ENCODE measurements around the gene EMSY. TPM values are rescaled to one million over a fixed set of nuclear protein-coding genes. Genes with fewer than 3 reads are reported as not detected.

Gene EMSY
- total RNA-seq, 1 experiment from 2014 or later, result 29.3 TPM

- peak; percentile 76 for DNase-seq
- Histone ChIP-seq H2AFZ (ENCODE audit: low read length) (no peak overlapping the region), H2BK5ac (ENCODE audit: insufficient read length, low read length) (no peak overlapping the region), H3K56ac (ENCODE audit: insufficient read length, low read depth, low read length) (no peak overlapping the region), H3K27me3 (ENCODE audit: insufficient read depth, low read length) (no peaks in the 10 kb centered on the region), H3K79me1 (ENCODE audit: insufficient read depth, low read depth, low read length, poor library complexity, severe bottlenecking) (no peaks in the 10 kb centered on the region), H2AK5ac (ENCODE audit: insufficient read length, low read length) (no peak overlapping the region), H3K23me2 (ENCODE audit: insufficient read length, low read depth, low read length, poor library complexity, severe bottlenecking) (no peaks in the 10 kb centered on the region), H3K27ac (ENCODE audit: insufficient read length, low read depth, low read length) (no peak overlapping the region), H4K20me1 (ENCODE audit: control insufficient read depth, insufficient read depth, insufficient read length) (no peaks in the 10 kb centered on the region), H2BK20ac (ENCODE audit: low read depth, low read length, poor library complexity, severe bottlenecking) (no peak overlapping the region), H2BK12ac (ENCODE audit: insufficient read length, low read depth, low read length) (no peak overlapping the region), H3K4me1 (ENCODE audit: insufficient read depth, low read length) (no peaks in the 10 kb centered on the region), H3T11ph (ENCODE audit: low read length) (no peak overlapping the region), H3K79me2 (ENCODE audit: insufficient read depth, low read length) (no peaks in the 10 kb centered on the region), H3K4ac (ENCODE audit: low read depth, low read length) (no peak overlapping the region), H4K5ac (ENCODE audit: insufficient read length, low read depth, low read length) (no peak overlapping the region), H3K9ac (ENCODE audit: extremely low read depth, insufficient read length, low read length) (no peak overlapping the region), H3K18ac (ENCODE audit: insufficient read length, low read depth, low read length) (no peak overlapping the region), H3K14ac (ENCODE audit: insufficient read depth, low read length) (no peak overlapping the region), H3K23ac (ENCODE audit: insufficient read length, low read depth, low read length) (no peak overlapping the region), H3K9me3 (ENCODE audit: control insufficient read depth, low read depth, low read length) (no peaks in the 10 kb centered on the region), H2BK120ac (ENCODE audit: low read depth, low read length, poor library complexity, severe bottlenecking) (no peak overlapping the region), H3K4me2 (ENCODE audit: insufficient read depth, insufficient read length, low read length) (no peak overlapping the region), H4K8ac (replicated peaks; ENCODE audit: insufficient read length, low read depth, low read length) (no peak overlapping the region), H2BK15ac (ENCODE audit: low read depth, low read length) (no peak overlapping the region), H4K91ac (ENCODE audit: insufficient read length, low read depth, low read length) (no peak overlapping the region)
- peak; percentile 45; the same call in 2 of the 3 replicates for TF ChIP-seq CTCF (conservative IDR thresholded peaks at IDR 0.05)
- Mint-ChIP-seq H3K9me3 (no peaks in the 10 kb centered on the region), H3K4me3 (no peak overlapping the region), H3K27me3 (ENCODE audit: low read depth) (0 out of 2 replicates have a peak, but pooled peaks cover 1% of the 10 kb centered on the region), H3K27ac (no peak overlapping the region), H3K36me3 (ENCODE audit: insufficient read depth in 1 of 3, low read depth in 3 of 3) (no peaks in the 10 kb centered on the region), H3K4me1 (no peaks in the 10 kb centered on the region)
These were observed 29.7 kb upstream of the EMSY start for GRCh38 chr11:76415073-76415472.

Data from H9 (cell line).